Fibroblast of the conjunctiva (primary cell): ENCODE measurements around the gene C8G.
A peak's percentile ranks its signal among the peaks of the same experiment; 100 is the strongest.

Source experiments
- DNase-seq: peaks from one replicate; pipeline ENCODE4 v3.0.0-alpha.2; 2010; ENCODE audit warnings: low read depth

Gene C8G

GRCh38 chr9:136983167-136983566 lies 38.1 kb downstream of the C8G start:
- DNase-seq: no peak

GRCh38 chr9:136983656-136984314 lies 38.7 kb downstream of the C8G start:
- no peak for DNase-seq

GRCh38 chr9:136984464-136985026 lies 39.5 kb downstream of the C8G start:
- DNase-seq: no peak

GRCh38 chr9:136985027-136985602 lies 40.1 kb downstream of the C8G start:
- no peak for DNase-seq

GRCh38 chr9:136985853-136986252 lies 40.8 kb downstream of the C8G start:
- no peak for DNase-seq

- no peak for DNase-seq
Measured at GRCh38 chr9:136988872-136989271, 43.8 kb downstream of the C8G start.

- no peak for DNase-seq
Measured at GRCh38 chr9:136990242-136990911, 45.3 kb downstream of the C8G start.

GRCh38 chr9:136991993-136992818 lies 47.2 kb downstream of the C8G start, which contains the start of gene PAXX:
TSS of gene PAXX (plus strand) at chr9:136992422. CDS start at chr9:136992444, 22 bp downstream.
- DNase-seq: peak; percentile 77

- DNase-seq: no peak
Measured at GRCh38 chr9:136992819-136993369, 47.9 kb downstream of the C8G start.

- DNase-seq: no peak
Measured at GRCh38 chr9:136994180-136994887, 49.3 kb downstream of the C8G start.

- DNase-seq: no peak
Measured at GRCh38 chr9:136994888-136995230, 49.8 kb downstream of the C8G start.

GRCh38 chr9:136995362-136995761 lies 50.3 kb downstream of the C8G start:
- no peak for DNase-seq

GRCh38 chr9:136995772-136996311 lies 50.8 kb downstream of the C8G start:
- DNase-seq: no peak
